ENCODE measurements around the gene DCAF5. TPM values are rescaled to one million over a fixed set of nuclear protein-coding genes. Genes with fewer than 3 reads are reported as not detected.
A peak's percentile ranks its signal among the peaks of the same experiment; 100 is the strongest.
"Not testable (repeated sequence)": the region's sequence is repeated elsewhere in the genome, so short reads cannot be mapped to it uniquely, and the experiment has no call there.

Gene DCAF5, protein sequence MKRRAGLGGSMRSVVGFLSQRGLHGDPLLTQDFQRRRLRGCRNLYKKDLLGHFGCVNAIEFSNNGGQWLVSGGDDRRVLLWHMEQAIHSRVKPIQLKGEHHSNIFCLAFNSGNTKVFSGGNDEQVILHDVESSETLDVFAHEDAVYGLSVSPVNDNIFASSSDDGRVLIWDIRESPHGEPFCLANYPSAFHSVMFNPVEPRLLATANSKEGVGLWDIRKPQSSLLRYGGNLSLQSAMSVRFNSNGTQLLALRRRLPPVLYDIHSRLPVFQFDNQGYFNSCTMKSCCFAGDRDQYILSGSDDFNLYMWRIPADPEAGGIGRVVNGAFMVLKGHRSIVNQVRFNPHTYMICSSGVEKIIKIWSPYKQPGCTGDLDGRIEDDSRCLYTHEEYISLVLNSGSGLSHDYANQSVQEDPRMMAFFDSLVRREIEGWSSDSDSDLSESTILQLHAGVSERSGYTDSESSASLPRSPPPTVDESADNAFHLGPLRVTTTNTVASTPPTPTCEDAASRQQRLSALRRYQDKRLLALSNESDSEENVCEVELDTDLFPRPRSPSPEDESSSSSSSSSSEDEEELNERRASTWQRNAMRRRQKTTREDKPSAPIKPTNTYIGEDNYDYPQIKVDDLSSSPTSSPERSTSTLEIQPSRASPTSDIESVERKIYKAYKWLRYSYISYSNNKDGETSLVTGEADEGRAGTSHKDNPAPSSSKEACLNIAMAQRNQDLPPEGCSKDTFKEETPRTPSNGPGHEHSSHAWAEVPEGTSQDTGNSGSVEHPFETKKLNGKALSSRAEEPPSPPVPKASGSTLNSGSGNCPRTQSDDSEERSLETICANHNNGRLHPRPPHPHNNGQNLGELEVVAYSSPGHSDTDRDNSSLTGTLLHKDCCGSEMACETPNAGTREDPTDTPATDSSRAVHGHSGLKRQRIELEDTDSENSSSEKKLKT
- 10 to 100 TPM; 31.4 to 37.7 TPM for total RNA-seq

DNA sequence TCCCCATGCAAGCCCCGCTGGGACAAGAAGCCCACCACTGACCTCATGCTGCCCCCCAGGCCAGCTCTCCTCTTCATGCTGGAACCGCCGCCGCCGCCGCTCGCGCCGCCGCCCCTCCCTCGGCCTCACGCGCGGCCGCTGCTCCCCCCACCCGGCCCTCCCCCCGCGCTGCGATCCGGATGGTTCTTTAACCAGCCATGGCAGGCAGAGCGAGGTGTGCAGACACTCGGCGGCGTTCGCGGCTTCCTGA, at the start of gene DCAF5:
Gene DCAF5 (minus strand): TSS at position 218 of the 250 bp plus-strand sequence. CDS start 141 bp downstream, at position 77.
- no peak for ATAC-seq (replicated peaks)
- peak within 1 kb of the TSS; percentile 90 for H3K4me3 Mint-ChIP-seq
- peaks cover 23% of the 10 kb centered on the region for H3K4me1 Mint-ChIP-seq
- H3K9me3 Mint-ChIP-seq = no peaks in the 10 kb centered on the region
- H3K27me3 Mint-ChIP-seq = no peaks in the 10 kb centered on the region
- H3K36me3 Mint-ChIP-seq (ENCODE audit: low read depth) = peaks cover 31% of the 10 kb centered on the region
- peak within 1 kb of the TSS; percentile 86 for H3K27ac Mint-ChIP-seq

DNA sequence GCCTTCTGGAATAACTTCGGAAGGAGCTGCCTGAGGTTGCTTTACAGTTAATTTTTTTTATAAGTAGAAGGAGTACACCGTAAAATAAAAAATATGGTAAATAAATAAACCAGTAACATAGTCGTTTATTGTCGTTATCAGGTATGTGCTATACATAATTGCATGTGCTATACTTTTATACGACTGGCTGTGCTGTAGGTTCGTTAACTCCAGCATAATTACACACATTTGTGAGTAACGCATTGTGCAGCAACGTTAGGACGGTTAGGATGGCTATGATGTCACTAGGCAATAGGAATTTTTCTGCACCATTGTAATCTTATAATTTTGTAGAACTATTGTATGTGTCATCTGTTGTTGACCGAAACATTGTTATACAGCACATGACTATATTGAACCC, 46.9 kb upstream of the DCAF5 start:
- no peaks in the 10 kb centered on the region for H3K9me3 Mint-ChIP-seq
- H3K27ac Mint-ChIP-seq = no peak overlapping the region
- no peaks in the 10 kb centered on the region for H3K27me3 Mint-ChIP-seq
- no peaks in the 10 kb centered on the region for H3K4me1 Mint-ChIP-seq
- no peak for ATAC-seq (replicated peaks)
- no peaks in the 10 kb centered on the region for H3K36me3 Mint-ChIP-seq (ENCODE audit: low read depth)
- no peak overlapping the region for H3K4me3 Mint-ChIP-seq

DNA sequence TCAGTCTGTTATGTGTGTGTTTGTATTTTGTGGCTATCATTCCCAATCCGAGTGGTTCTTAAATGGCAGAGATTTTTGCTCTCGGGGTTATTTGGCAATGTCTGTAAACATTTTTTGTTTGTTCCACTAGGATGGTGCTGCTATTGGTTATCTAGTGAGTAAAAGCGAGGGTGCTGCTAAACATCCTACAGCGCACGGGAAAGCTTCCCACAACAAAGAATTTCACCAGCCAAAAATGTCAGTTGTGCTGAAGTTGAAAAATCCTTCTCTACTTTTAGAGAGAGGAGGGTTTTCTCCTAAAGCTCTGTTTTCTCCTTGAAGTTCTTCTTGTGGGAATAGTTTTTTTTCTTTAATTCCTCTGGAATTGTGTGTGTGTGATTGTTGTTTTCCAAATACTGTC, 40.8 kb upstream of the DCAF5 start:
- no peak overlapping the region for H3K27ac Mint-ChIP-seq
- H3K4me3 Mint-ChIP-seq = peak overlapping the region; percentile 89

DNA sequence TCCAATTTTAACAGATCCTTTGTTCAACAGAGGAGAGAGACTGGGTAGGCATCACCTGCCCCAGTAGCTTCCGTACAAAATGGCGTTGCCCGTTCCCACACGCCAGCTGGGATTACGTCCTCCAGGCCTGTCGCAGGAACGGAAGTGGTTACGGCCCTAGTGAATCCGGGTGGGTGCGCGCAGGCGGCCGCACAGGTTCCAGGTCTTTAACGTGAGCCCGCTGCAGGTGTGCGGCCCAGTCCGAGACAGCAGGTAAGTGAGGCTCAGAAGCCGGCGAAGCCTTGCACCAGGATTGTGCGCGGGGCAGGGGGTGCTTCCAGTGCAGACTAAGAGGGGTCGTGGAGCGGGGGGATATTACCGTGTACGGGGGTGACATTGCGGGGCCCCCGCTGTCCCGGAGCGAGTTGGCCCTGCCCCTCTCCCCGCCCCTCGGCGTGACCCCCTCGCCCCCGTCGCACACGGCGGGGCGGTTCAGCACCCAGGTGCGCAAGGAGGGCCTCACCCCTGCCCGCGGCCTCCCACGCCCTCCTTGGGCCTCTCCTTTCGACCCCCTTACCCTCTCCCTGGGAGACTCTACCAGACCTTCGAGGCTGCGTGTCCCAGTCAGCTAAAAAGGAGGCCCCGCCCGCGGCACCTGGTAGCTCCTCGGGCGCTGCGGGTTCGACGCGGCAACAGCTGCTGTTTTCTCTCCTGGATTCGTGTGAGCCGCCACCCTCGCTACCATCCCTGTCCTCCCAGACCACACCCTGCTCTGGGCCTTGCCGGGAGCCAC, 38.6 kb upstream of the DCAF5 start, which contains the start of gene EXD2:
Gene EXD2 (plus strand): TSS at position 159 of the 772 bp plus-strand sequence. CDS start 17,973 bp downstream, outside the sequence.
- H3K9me3 Mint-ChIP-seq = no peaks in the 10 kb centered on the region
- H3K4me1 Mint-ChIP-seq = peaks cover 4% of the 10 kb centered on the region
- H3K4me3 Mint-ChIP-seq = peak within 1 kb of the TSS; percentile 89
- H3K36me3 Mint-ChIP-seq (ENCODE audit: low read depth) = no peaks in the 10 kb centered on the region
- no peaks in the 10 kb centered on the region for H3K27me3 Mint-ChIP-seq
- H3K27ac Mint-ChIP-seq = peak within 1 kb of the TSS; percentile 91
- ATAC-seq (replicated peaks) = peak; percentile 95

More for the DNA sequence above, 40.8 kb upstream of the DCAF5 start:
- Mint-ChIP-seq H3K4me1 (peaks cover 4% of the 10 kb centered on the region), H3K27me3 (no peaks in the 10 kb centered on the region), H3K9me3 (no peaks in the 10 kb centered on the region), H3K36me3 (ENCODE audit: low read depth) (no peaks in the 10 kb centered on the region)
- no peak for ATAC-seq (replicated peaks)

DNA sequence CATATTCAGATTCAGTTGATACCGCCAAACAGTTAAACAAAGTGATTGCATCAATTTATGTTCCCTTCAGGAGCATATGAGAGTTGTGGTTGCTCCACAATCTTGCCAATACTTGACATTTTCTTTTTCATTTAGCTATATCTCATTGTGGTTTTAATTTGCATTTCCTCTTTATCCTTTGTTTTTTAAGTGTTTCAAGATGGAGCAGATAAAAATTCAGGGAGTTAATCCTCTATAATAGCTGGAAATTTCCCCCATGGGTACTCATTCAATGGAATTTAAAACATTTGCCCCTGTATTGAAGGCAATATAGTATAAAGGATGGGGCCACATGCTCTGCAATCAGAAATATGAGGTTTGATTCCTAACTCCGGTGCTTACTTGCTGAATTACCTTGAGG, 37.3 kb upstream of the DCAF5 start:
- no peaks in the 10 kb centered on the region for H3K36me3 Mint-ChIP-seq (ENCODE audit: low read depth)
- H3K4me1 Mint-ChIP-seq = peaks cover 4% of the 10 kb centered on the region
- ATAC-seq (replicated peaks) = no peak

DNA sequence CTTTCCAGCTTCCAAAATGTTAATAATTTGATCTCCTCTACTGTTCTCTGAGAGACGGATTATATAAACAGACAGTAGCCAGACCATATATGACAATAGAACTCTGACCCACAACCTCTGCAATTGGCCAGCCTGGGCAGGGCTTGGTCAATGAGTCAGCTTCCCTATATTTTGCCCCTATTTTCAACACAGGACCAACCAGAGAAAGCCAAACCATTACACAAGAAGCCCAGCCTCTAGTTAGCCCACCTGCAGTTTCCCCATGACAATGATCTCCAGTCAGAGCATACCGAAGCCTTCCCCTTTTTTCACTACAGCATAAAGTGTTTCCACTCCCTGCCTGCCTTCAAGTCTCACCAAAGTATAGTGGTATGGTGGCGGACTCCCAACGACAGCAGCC, 30.8 kb upstream of the DCAF5 start:
- Mint-ChIP-seq H3K4me1 (no peaks in the 10 kb centered on the region), H3K36me3 (ENCODE audit: low read depth) (no peaks in the 10 kb centered on the region), H3K9me3 (no peaks in the 10 kb centered on the region), H3K27ac (no peak overlapping the region), H3K4me3 (no peak overlapping the region), H3K27me3 (no peaks in the 10 kb centered on the region)
- ATAC-seq (replicated peaks) = no peak

More for the DNA sequence above, 37.3 kb upstream of the DCAF5 start:
- Mint-ChIP-seq H3K9me3 (no peaks in the 10 kb centered on the region), H3K4me3 (peak overlapping the region; percentile 89), H3K27ac (no peak overlapping the region), H3K27me3 (no peaks in the 10 kb centered on the region)

DNA sequence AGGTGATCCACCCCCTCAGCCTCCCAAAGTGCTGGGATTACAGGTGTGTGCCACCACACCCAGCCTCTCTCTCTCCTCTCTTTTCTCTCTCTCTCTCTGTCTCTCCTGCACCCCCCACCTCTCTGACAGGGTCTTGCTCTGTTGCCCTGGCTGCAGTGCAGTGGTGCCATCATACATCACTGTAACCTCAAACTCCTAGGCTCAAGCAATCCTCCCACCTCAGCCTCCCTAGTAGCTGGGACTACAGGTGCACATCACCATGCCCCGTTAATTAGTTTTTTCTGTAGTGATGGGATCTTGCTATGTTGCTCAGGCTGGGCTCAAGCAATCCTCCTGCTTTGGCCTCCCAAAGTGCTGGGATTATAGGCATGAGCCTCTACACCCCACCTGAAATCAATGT, 29.7 kb upstream of the DCAF5 start:
- not testable (repeated sequence) for H3K4me3 Mint-ChIP-seq

DNA sequence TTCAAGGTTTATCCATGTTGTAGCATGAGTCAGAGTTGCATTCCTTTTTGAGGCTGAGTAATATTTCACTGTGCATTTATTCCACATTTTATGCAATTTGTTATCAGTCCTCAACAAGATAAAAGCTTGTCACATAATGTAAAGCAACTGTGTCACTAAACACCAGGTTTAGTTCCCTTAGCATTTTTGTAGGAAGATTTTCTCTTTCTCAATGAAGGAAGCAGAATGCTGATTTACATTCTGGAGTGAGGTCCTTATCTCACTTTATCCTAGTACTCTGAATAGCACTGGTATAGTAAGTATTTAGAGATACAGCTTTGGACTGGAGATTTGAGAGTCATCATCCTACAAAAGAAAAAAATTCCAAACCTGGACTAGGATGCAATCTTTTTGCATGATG, 28.6 kb upstream of the DCAF5 start:
- Mint-ChIP-seq H3K4me3 (no peak overlapping the region), H3K36me3 (ENCODE audit: low read depth) (no peaks in the 10 kb centered on the region), H3K27me3 (no peaks in the 10 kb centered on the region), H3K27ac (no peak overlapping the region), H3K4me1 (no peaks in the 10 kb centered on the region), H3K9me3 (no peaks in the 10 kb centered on the region)
- no peak for ATAC-seq (replicated peaks)

More for the DNA sequence above, 29.7 kb upstream of the DCAF5 start:
- H3K4me1 Mint-ChIP-seq; H3K36me3 Mint-ChIP-seq (ENCODE audit: low read depth); H3K27me3 Mint-ChIP-seq; H3K27ac Mint-ChIP-seq; H3K9me3 Mint-ChIP-seq; ATAC-seq (replicated peaks): not testable (repeated sequence)

DNA sequence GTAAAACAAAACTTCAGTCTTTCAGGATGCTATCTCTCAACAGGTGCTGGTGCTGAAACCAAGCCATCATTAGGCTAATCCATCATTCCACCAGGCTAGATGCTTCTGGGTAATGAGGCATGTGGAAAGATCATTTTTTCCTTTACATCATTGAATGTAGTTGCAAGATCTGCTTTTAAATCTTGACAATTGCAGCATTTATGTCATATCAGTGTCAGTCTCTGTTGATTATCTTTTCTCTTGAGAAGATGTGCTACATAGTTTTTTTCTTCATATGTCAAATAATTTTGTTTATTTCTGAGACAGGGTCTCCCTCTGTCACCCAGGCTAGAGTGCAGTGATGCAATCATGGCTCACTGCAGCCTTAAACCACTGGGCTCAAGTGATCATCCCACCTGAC, 22.2 kb upstream of the DCAF5 start:
- Mint-ChIP-seq H3K27ac (no peak overlapping the region), H3K27me3 (no peaks in the 10 kb centered on the region), H3K36me3 (ENCODE audit: low read depth) (no peaks in the 10 kb centered on the region), H3K9me3 (no peaks in the 10 kb centered on the region), H3K4me3 (no peak overlapping the region), H3K4me1 (no peaks in the 10 kb centered on the region)
- ATAC-seq (replicated peaks) = no peak

DNA sequence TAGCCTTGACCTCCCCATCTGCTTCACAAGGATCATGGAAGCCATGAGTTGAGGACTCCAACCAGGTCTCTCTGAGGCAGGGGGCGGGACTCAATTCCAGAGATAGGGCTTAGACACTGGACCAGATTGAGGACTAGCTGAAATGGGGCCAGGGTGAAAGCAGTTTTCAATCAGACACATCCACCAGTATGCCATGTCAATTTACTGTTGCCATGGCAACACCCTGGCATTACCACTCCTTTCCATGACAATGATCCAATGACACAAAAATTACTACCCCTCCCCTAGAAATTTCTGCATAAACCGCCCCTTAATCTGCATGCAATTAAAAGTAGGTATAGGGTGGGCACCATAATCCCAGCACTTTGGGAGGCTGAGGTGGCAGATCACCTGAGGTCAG, 18.6 kb upstream of the DCAF5 start:
- no peak overlapping the region for H3K27ac Mint-ChIP-seq
- no peak overlapping the region for H3K4me3 Mint-ChIP-seq
- no peaks in the 10 kb centered on the region for H3K27me3 Mint-ChIP-seq
- H3K9me3 Mint-ChIP-seq = no peaks in the 10 kb centered on the region
- no peaks in the 10 kb centered on the region for H3K36me3 Mint-ChIP-seq (ENCODE audit: low read depth)
- no peak for ATAC-seq (replicated peaks)
- no peaks in the 10 kb centered on the region for H3K4me1 Mint-ChIP-seq

DNA sequence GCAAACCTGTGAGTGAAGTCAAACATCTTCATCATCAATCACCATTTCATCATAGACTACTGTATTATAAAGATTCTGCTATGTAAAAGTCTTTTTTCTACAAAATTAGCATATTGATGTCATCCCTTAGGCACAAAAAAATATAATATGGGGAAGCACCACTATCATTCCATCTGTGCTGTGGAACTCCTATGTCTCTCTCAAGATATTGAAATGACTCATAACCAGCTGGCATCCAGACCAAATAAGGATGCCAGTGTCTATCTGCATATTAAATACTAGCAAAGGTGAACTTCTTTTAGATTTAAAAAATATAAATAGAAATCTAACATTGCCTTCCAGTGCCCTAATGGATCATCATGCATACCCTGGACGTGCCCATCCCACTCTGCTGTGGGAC, 17.9 kb upstream of the DCAF5 start:
- H3K9me3 Mint-ChIP-seq = no peaks in the 10 kb centered on the region
- no peaks in the 10 kb centered on the region for H3K36me3 Mint-ChIP-seq (ENCODE audit: low read depth)
- H3K27me3 Mint-ChIP-seq = no peaks in the 10 kb centered on the region
- no peak overlapping the region for H3K27ac Mint-ChIP-seq
- H3K4me1 Mint-ChIP-seq = no peaks in the 10 kb centered on the region
- ATAC-seq (replicated peaks) = no peak
- no peak overlapping the region for H3K4me3 Mint-ChIP-seq

DNA sequence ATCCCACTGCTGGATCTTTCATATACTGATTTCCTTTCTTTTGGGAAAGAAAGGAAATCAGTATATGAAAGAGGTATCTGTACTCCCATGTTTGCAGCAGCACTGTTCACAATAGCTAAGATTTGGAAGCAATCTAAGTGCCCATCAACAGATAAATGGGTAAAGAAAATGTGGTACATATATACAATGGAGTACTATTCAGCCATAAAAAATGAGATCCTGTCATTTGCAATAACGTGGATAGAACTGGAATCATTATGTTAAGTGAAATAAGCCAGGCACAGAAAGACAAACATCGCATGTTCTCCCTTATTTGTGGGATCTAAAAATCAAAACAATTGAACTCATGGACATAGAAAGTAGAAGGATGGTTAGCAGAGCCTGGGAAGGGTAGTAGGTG, 12.9 kb upstream of the DCAF5 start:
- H3K4me1 Mint-ChIP-seq; ATAC-seq (replicated peaks); H3K9me3 Mint-ChIP-seq; H3K4me3 Mint-ChIP-seq; H3K36me3 Mint-ChIP-seq (ENCODE audit: low read depth); H3K27ac Mint-ChIP-seq: not testable (repeated sequence)
- H3K27me3 Mint-ChIP-seq = peaks cover 15% of the 10 kb centered on the region

DNA sequence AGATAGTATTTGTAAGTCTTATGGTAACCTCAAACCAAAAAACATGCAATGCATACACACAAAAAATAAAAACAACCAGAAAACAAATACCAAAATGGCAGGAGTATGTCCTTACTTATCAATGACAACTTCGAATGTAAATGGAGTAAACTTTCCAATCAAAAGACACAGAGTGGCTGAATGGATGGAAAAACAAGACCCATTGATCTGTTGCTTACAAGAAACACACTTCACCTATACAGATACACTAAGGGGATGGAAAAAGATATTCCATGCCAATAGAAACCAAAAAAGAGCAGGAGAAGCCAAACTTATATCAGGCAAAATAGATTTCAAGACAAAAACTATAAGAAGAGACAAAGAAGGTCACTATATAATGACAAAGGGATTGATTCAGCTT, 8.7 kb upstream of the DCAF5 start:
- no peaks in the 10 kb centered on the region for H3K36me3 Mint-ChIP-seq (ENCODE audit: low read depth)
- peaks cover 8% of the 10 kb centered on the region for H3K9me3 Mint-ChIP-seq
- peaks cover 21% of the 10 kb centered on the region for H3K27me3 Mint-ChIP-seq
- H3K4me3 Mint-ChIP-seq = no peak overlapping the region
- H3K4me1 Mint-ChIP-seq = no peaks in the 10 kb centered on the region
- no peak for ATAC-seq (replicated peaks)
- H3K27ac Mint-ChIP-seq = no peak overlapping the region

DNA sequence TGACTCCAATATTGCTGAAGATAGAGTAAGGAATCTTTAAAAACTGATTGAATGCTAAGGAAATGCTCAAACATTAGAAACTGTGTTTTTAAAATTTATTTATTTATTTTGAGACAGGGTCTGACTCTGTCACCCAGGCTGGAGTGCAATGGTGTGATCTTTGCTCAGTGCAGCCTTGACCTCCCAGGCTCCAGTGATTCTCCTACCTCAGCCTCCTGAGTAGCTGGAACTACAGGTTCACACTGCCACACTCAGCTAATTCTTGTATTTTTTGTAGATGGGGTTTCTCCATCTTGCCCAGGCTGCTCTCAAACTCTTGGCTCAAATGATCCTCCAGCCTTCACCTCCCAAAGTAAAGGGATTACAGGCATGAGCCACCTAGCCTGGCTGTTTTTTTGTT, 3.3 kb upstream of the DCAF5 start:
- Mint-ChIP-seq H3K9me3 (no peaks in the 10 kb centered on the region), H3K4me1 (peaks cover 5% of the 10 kb centered on the region), H3K27ac (no peak overlapping the region), H3K27me3 (peaks cover 6% of the 10 kb centered on the region), H3K36me3 (ENCODE audit: low read depth) (no peaks in the 10 kb centered on the region), H3K4me3 (no peak overlapping the region)
- no peak for ATAC-seq (replicated peaks)
